Measurements from ENCODE around the gene HOXD9. TPM values are rescaled to one million over a fixed set of nuclear protein-coding genes. Genes with fewer than 3 reads are reported as not detected.

The HOXD9 gene
- polyA plus RNA-seq, 1 donor (not counting 4 experiments of a cell fraction or from before 2014, with no cell fraction given), result not detected

GRCh38 chr2:176135035-176135440, 12.5 kb downstream of the HOXD9 start:
- DNase-seq (ENCODE audit: low read depth, low spot score) (no peak), FAIRE-seq (no peak)
- H4K20me1 ChIP-seq (ENCODE audit: control insufficient read depth, extremely low read depth, insufficient read depth, low read length), result no peaks in the 10 kb centered on the region
- no peaks in the 10 kb centered on the region for H3K9me1 ChIP-seq (ENCODE audit: control insufficient read depth, extremely low read depth, insufficient read depth, low read length)
- no peaks in the 10 kb centered on the region for H3K36me3 ChIP-seq (ENCODE audit: control insufficient read depth in 2 of 2, extremely low read depth in 1 of 2, insufficient read depth in 2 of 2, low read length in 2 of 2)
- H3K27ac ChIP-seq (ENCODE audit: control insufficient read depth, insufficient read depth, low read length), result no peak overlapping the region
- H3K9me3 ChIP-seq (ENCODE audit: control insufficient read depth, low read depth, low read length), result peaks cover 8% of the 10 kb centered on the region
- H3K4me2 ChIP-seq (ENCODE audit: control insufficient read depth, extremely low read depth, insufficient read depth, low read depth, low read length), result no peak overlapping the region
- H3K9ac ChIP-seq (ENCODE audit: control insufficient read depth, extremely low read depth, insufficient read depth, low read length), result no peak overlapping the region
- TF ChIP-seq, protein P1, sequence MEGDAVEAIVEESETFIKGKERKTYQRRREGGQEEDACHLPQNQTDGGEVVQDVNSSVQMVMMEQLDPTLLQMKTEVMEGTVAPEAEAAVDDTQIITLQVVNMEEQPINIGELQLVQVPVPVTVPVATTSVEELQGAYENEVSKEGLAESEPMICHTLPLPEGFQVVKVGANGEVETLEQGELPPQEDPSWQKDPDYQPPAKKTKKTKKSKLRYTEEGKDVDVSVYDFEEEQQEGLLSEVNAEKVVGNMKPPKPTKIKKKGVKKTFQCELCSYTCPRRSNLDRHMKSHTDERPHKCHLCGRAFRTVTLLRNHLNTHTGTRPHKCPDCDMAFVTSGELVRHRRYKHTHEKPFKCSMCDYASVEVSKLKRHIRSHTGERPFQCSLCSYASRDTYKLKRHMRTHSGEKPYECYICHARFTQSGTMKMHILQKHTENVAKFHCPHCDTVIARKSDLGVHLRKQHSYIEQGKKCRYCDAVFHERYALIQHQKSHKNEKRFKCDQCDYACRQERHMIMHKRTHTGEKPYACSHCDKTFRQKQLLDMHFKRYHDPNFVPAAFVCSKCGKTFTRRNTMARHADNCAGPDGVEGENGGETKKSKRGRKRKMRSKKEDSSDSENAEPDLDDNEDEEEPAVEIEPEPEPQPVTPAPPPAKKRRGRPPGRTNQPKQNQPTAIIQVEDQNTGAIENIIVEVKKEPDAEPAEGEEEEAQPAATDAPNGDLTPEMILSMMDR (optimal IDR thresholded peaks at IDR 0.05 in 1 of 3, IDR thresholded peaks at IDR 0.05 in 1 of 3, conservative IDR thresholded peaks at IDR 0.05 in 1 of 3; ENCODE audit: extremely low read depth in 1 of 3, insufficient read depth in 2 of 3, low read length in 3 of 3), result no peak
- no peak for TF ChIP-seq EZH2 (IDR thresholded peaks at IDR 0.05; ENCODE audit: low read length)
- no peak overlapping the region for H2AFZ ChIP-seq (ENCODE audit: control insufficient read depth, low read length)
- H3K79me2 ChIP-seq (ENCODE audit: control insufficient read depth, insufficient read depth, low read length), result no peaks in the 10 kb centered on the region
- dilution Hi-C loops (cut with MboI; ENCODE audit: extremely low pct_ligation_motif_present, low sequenced_read_pairs), result no loop called here
- H3K27me3 ChIP-seq (ENCODE audit: control insufficient read depth, extremely low read depth, insufficient read depth, low read length), result peaks cover 92% of the 10 kb centered on the region
- no peaks in the 10 kb centered on the region for H3K4me1 ChIP-seq (ENCODE audit: control insufficient read depth, extremely low read depth, insufficient read depth, low read length)
- no peak overlapping the region for H3K4me3 ChIP-seq (ENCODE audit: control insufficient read depth in 2 of 3, extremely low read depth in 1 of 3, insufficient read depth in 2 of 3, low read depth in 1 of 3, low read length in 3 of 3)

GRCh38 chr2:176136374-176137251, 14.1 kb downstream of the HOXD9 start:
- Histone ChIP-seq H3K36me3 (ENCODE audit: control insufficient read depth in 2 of 2, extremely low read depth in 1 of 2, insufficient read depth in 2 of 2, low read length in 2 of 2) (no peaks in the 10 kb centered on the region), H3K4me3 (ENCODE audit: control insufficient read depth in 2 of 3, extremely low read depth in 1 of 3, insufficient read depth in 2 of 3, low read depth in 1 of 3, low read length in 3 of 3) (peak overlapping the region in 1 of 3 experiments; percentile 26), H3K4me2 (ENCODE audit: control insufficient read depth, extremely low read depth, insufficient read depth, low read depth, low read length) (peak overlapping the region; percentile 34), H3K9me3 (ENCODE audit: control insufficient read depth, low read depth, low read length) (peaks cover 8% of the 10 kb centered on the region), H3K79me2 (ENCODE audit: control insufficient read depth, insufficient read depth, low read length) (no peaks in the 10 kb centered on the region), H3K27me3 (ENCODE audit: control insufficient read depth, extremely low read depth, insufficient read depth, low read length) (peaks cover 92% of the 10 kb centered on the region), H3K4me1 (ENCODE audit: control insufficient read depth, extremely low read depth, insufficient read depth, low read length) (no peaks in the 10 kb centered on the region), H2AFZ (ENCODE audit: control insufficient read depth, low read length) (no peak overlapping the region), H3K27ac (ENCODE audit: control insufficient read depth, insufficient read depth, low read length) (no peak overlapping the region), H3K9ac (ENCODE audit: control insufficient read depth, extremely low read depth, insufficient read depth, low read length) (no peak overlapping the region), H3K9me1 (ENCODE audit: control insufficient read depth, extremely low read depth, insufficient read depth, low read length) (no peaks in the 10 kb centered on the region), H4K20me1 (ENCODE audit: control insufficient read depth, extremely low read depth, insufficient read depth, low read length) (no peaks in the 10 kb centered on the region)
- no peak for DNase-seq (ENCODE audit: low read depth, low spot score)
- no peak for FAIRE-seq
- dilution Hi-C loops (cut with MboI; ENCODE audit: extremely low pct_ligation_motif_present, low sequenced_read_pairs), result no loop called here
- TF ChIP-seq, protein P1 (optimal IDR thresholded peaks at IDR 0.05 in 1 of 3, IDR thresholded peaks at IDR 0.05 in 1 of 3, conservative IDR thresholded peaks at IDR 0.05 in 1 of 3; ENCODE audit: extremely low read depth in 1 of 3, insufficient read depth in 2 of 3, low read length in 3 of 3), result no peak
- TF ChIP-seq EZH2 (IDR thresholded peaks at IDR 0.05; ENCODE audit: low read length), result no peak
